Osteoblast (primary cell): ENCODE measurements around the gene MAS1L. TPM values are rescaled to one million over a fixed set of nuclear protein-coding genes. Genes with fewer than 3 reads are reported as not detected.

Experiments
- DNase-seq: peaks from one replicate; pipeline ENCODE4 v3.0.0; 2011; ENCODE audit warnings: low spot score, mixed read lengths; ENCODE audit not compliant: insufficient read length; ENCODE audit errors: missing footprints
- H2AFZ ChIP-seq: 2 replicates; pipeline ENCODE4 v1.6.0; 2011; ENCODE audit warnings: mild to moderate bottlenecking, low read length
- H3K27ac ChIP-seq: 2 replicates; pipeline ENCODE4 v1.5.1; 2011; ENCODE audit warnings: mild to moderate bottlenecking, low read depth, low read length, moderate library complexity
- H3K27me3 ChIP-seq: 2 replicates; pipeline ENCODE4 v1.6.0; 2012; ENCODE audit warnings: mild to moderate bottlenecking, control low read depth, inconsistent platforms, low read length, moderate library complexity; ENCODE audit not compliant: insufficient read depth
- H3K36me3 ChIP-seq: 2 replicates; pipeline ENCODE4 v1.5.1; 2011; ENCODE audit warnings: mild to moderate bottlenecking, low read length, control low read depth, moderate library complexity; ENCODE audit not compliant: insufficient read depth
- H3K4me1 ChIP-seq: 2 replicates; pipeline ENCODE4 v1.5.1; 2011; ENCODE audit warnings: mild to moderate bottlenecking, low read length, control low read depth, moderate library complexity; ENCODE audit not compliant: insufficient read depth
- H3K4me2 ChIP-seq: 2 replicates; pipeline ENCODE4 v1.6.0; 2011; ENCODE audit warnings: mild to moderate bottlenecking, low read length; ENCODE audit not compliant: insufficient read depth
- H3K4me3 ChIP-seq: fragments of 200-600 bp; sonication (generic); 3 replicates; pipeline ENCODE4 v1.5.1; 2012; ENCODE audit warnings: mild to moderate bottlenecking, low read length, inconsistent platforms; ENCODE audit not compliant: insufficient read depth
- H3K79me2 ChIP-seq: 2 replicates; pipeline ENCODE4 v1.6.0; 2012; ENCODE audit warnings: mild to moderate bottlenecking, low read length, control low read depth, inconsistent platforms; ENCODE audit not compliant: insufficient read depth
- H3K9me3 ChIP-seq: 2 replicates; pipeline ENCODE4 v1.5.1; 2011; ENCODE audit warnings: low read depth, low read length, control low read depth
- H4K20me1 ChIP-seq: 2 replicates; pipeline ENCODE4 v1.6.0; 2012; ENCODE audit warnings: mild to moderate bottlenecking, low read length, control low read depth; ENCODE audit not compliant: insufficient read depth
- total RNA-seq: library from RNA; depleted of rRNA; stranded (reverse); fragments of >200 nt; gene quantifications from 2 replicates; pipeline ENCODE4 v1.2.3, GENCODE V29; 2012
- TF ChIP-seq, protein P1 (sequence below): IDR thresholded peaks from 2 replicates; pipeline ENCODE4 v1.5.1; 2011; ENCODE audit warnings: mild to moderate bottlenecking, low read depth, low read length, moderate library complexity; ENCODE audit errors: extremely low read depth

The MAS1L gene
- total RNA-seq, 1 donor = not detected

DNA sequence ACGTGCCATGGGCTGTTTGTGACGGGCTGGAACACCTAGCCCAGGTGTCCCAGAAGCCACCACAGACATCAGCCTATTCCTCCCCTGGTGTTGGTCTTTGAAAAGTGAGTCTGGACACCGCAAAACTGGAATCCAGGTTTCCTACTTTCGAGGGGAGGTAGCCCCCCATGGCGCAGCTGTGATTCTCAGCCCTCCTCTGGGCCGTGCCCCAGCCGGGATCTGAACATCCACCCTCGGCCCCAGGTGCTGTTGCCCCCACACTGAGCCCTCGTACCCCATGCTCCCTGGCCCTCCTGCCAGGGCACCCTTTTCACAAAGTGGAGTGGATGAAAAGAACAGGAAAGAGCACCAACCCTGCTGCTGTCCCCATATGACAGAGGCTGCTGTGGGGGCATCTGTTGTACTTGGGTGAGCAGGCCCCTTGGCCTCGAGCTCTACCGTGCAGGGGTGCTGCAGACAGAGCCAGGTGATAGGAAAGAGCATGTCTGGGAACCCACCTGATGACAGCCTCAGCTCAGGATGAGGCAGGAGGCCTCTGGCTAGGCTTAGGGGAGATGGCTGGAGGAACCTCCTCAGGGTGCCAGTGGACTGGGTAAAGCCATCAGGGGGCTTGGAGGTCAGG is 18.8 kb upstream of the MAS1L start:
- Histone ChIP-seq H3K27me3 (no peaks in the 10 kb centered on the region), H3K79me2 (no peaks in the 10 kb centered on the region), H3K27ac (no peak overlapping the region), H3K4me1 (no peaks in the 10 kb centered on the region), H4K20me1 (no peaks in the 10 kb centered on the region), H3K4me3 (no peak overlapping the region), H3K36me3 (no peaks in the 10 kb centered on the region), H3K4me2 (no peak overlapping the region), H2AFZ (no peak overlapping the region), H3K9me3 (no peaks in the 10 kb centered on the region)
- no peak for DNase-seq
- TF ChIP-seq, protein P1, sequence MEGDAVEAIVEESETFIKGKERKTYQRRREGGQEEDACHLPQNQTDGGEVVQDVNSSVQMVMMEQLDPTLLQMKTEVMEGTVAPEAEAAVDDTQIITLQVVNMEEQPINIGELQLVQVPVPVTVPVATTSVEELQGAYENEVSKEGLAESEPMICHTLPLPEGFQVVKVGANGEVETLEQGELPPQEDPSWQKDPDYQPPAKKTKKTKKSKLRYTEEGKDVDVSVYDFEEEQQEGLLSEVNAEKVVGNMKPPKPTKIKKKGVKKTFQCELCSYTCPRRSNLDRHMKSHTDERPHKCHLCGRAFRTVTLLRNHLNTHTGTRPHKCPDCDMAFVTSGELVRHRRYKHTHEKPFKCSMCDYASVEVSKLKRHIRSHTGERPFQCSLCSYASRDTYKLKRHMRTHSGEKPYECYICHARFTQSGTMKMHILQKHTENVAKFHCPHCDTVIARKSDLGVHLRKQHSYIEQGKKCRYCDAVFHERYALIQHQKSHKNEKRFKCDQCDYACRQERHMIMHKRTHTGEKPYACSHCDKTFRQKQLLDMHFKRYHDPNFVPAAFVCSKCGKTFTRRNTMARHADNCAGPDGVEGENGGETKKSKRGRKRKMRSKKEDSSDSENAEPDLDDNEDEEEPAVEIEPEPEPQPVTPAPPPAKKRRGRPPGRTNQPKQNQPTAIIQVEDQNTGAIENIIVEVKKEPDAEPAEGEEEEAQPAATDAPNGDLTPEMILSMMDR = no peak

DNA sequence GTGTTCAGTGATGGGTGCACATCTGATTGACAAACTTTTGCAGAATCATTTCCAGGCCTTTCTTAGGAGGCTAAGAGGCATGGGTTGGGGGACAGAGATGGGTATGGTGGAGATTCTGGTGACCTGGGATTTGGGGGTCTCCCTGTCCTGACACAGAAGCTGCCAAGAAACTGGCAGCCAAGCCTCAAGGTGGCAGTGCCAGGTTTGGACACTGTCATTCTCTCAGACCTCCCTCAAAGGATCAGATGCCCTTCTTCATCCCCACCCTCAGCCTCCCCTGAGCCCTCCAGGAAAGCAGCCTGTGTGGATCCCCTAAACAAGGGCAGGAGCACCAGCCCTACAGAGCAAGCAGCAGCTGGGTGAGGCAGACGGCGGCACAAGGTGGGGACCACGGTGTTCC is 18.1 kb upstream of the MAS1L start:
- no peak overlapping the region for H3K4me3 ChIP-seq
- no peaks in the 10 kb centered on the region for H3K27me3 ChIP-seq
- H3K9me3 ChIP-seq = no peaks in the 10 kb centered on the region
- no peaks in the 10 kb centered on the region for H4K20me1 ChIP-seq
- H3K36me3 ChIP-seq = no peaks in the 10 kb centered on the region
- DNase-seq = no peak
- TF ChIP-seq, protein P1 = no peak
- H3K4me2 ChIP-seq = no peak overlapping the region
- no peaks in the 10 kb centered on the region for H3K79me2 ChIP-seq
- no peak overlapping the region for H2AFZ ChIP-seq
- H3K4me1 ChIP-seq = no peaks in the 10 kb centered on the region
- no peak overlapping the region for H3K27ac ChIP-seq

DNA sequence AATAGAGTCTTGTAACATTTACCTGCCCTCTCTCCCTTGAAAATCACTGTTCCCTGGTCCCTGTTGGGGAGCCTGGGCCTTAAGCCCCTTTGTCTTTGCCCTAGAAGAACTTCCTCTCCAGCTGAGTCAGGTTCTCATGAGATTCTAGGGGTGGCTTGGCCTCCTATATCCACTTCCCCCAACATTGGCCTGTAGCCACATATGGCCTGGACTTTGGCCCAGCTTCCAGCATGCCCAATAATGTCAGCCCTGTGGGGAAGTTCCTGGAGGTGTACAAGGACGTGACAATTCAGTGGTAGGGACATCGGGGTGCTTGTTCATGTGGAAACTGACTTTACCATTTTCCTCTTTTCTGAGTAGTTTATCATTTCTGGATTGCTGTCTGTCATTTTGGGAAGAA is 17.2 kb upstream of the MAS1L start:
- no peak overlapping the region for H3K4me3 ChIP-seq
- no peaks in the 10 kb centered on the region for H3K27me3 ChIP-seq
- H3K4me2 ChIP-seq = no peak overlapping the region
- no peak overlapping the region for H3K27ac ChIP-seq
- no peaks in the 10 kb centered on the region for H3K79me2 ChIP-seq
- H3K4me1 ChIP-seq = no peaks in the 10 kb centered on the region
- DNase-seq = no peak
- no peak overlapping the region for H2AFZ ChIP-seq
- H4K20me1 ChIP-seq = no peaks in the 10 kb centered on the region
- H3K9me3 ChIP-seq = no peaks in the 10 kb centered on the region
- TF ChIP-seq, protein P1 = no peak
- no peaks in the 10 kb centered on the region for H3K36me3 ChIP-seq

DNA sequence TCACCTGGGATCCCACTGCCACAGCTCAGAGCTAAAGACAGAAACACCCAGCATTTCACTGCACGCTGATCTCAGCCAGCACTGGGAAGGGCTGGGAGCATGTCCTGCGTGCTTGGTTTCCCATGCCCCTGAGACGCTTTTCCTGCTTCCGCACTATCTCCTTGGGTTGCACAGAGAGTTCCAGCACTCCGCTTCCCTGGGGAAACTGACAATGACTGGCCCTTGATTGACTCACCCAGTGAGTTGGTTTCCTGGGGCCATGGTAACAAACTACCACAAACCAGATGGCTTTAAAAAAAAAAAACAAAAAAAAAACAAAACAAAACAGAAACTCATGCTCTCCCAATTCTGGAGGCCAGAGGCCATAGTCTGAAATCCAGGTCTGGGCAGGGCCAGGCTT is 14.8 kb upstream of the MAS1L start:
- Histone ChIP-seq H2AFZ (no peak overlapping the region), H3K4me2 (no peak overlapping the region), H3K4me1 (no peaks in the 10 kb centered on the region), H3K4me3 (no peak overlapping the region), H3K27me3 (no peaks in the 10 kb centered on the region), H4K20me1 (no peaks in the 10 kb centered on the region), H3K36me3 (no peaks in the 10 kb centered on the region), H3K79me2 (no peaks in the 10 kb centered on the region), H3K9me3 (no peaks in the 10 kb centered on the region), H3K27ac (no peak overlapping the region)
- DNase-seq = no peak
- TF ChIP-seq, protein P1 = no peak
